HEK293T (cell line): ENCODE measurements around the gene RMND5B.

Source experiments
- BHLHE40 ChIP-seq: fragments of 450-650 bp; IDR thresholded peaks from 2 replicates; pipeline ENCODE4 v1.6.1; 2016; ENCODE audit warnings: mild to moderate bottlenecking, moderate library complexity, borderline replicate concordance
- ELF4 ChIP-seq: fragments of 450-650 bp; IDR thresholded peaks from 2 replicates; pipeline ENCODE4 v1.6.1; 2017; ENCODE audit warnings: antibody characterized with exemption
- FOXA1 ChIP-seq: fragments of 450-650 bp; IDR thresholded peaks from 2 replicates; pipeline ENCODE4 v1.6.1; 2016; ENCODE audit warnings: mild to moderate bottlenecking
- FOXK2 ChIP-seq: fragments of 450-650 bp; IDR thresholded peaks from 2 replicates; pipeline ENCODE4 v1.6.1; 2016; ENCODE audit warnings: mild to moderate bottlenecking
- FOXM1 ChIP-seq: fragments of 450-650 bp; IDR thresholded peaks from 2 replicates; pipeline ENCODE4 v1.6.1; 2017; ENCODE audit warnings: mild to moderate bottlenecking, borderline replicate concordance
- TF ChIP-seq, protein P1 (sequence below): fragments of 450-650 bp; IDR thresholded peaks from 2 replicates; pipeline ENCODE4 v1.6.1; 2016

DNA sequence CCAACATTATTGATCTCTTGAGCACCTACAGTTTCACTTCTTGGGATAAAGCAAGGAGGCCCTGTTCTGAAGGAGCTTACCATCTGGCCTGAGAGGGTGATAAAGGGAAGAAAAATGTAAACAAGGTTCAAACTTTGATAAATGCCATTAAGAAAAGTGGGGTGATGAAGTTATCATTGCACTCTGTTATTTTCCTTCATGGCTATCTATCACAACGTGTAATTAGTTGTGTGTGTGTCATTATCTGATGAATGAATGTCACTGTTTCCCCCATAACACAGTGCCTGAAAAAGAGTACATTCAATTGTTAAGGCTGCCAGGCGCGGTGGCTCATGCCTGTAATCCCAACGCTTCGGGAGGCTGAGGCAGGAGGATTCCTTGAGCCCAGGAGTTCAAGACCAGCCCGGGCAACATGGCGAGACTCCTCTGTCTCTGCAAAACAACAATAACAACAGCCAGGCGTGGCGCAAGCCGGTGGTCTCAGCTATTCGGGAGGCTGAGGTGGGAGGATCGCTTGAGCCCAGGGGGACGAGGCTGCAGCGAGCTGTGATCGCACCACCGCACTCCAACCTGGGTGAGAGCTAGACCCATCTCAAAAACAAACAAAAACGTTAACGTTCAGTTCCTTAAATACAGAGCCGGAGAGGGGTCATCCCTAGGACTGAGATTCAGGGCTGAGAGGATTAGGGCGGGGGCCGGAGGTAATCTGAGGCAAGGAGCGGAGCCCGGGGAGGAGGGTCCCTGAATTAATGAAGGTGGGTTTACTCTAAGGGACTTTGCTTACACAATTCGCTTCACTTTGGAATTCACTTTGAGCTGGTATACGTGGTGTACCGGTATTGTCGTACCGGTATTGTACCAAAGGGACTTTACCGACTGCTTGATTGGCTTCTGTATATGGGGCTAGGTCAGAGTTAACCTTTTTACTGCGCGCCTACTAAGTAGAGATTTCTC lies 22.0 kb downstream of the RMND5B start:
- TF ChIP-seq FOXM1 (no peak), BHLHE40 (no peak), FOXK2 (no peak), FOXA1 (no peak), ELF4 (no peak)
- TF ChIP-seq, protein P1, sequence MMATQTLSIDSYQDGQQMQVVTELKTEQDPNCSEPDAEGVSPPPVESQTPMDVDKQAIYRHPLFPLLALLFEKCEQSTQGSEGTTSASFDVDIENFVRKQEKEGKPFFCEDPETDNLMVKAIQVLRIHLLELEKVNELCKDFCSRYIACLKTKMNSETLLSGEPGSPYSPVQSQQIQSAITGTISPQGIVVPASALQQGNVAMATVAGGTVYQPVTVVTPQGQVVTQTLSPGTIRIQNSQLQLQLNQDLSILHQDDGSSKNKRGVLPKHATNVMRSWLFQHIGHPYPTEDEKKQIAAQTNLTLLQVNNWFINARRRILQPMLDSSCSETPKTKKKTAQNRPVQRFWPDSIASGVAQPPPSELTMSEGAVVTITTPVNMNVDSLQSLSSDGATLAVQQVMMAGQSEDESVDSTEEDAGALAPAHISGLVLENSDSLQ: no peak
